Transverse colon (tissue), 4 donors: ENCODE measurements around the gene PGM2L1. TPM values are rescaled to one million over a fixed set of nuclear protein-coding genes. Genes with fewer than 3 reads are reported as not detected.

Source experiments
- DNase-seq: peaks from one replicate; pipeline ENCODE4 v3.0.0-alpha.2; 2019
- H3K27ac ChIP-seq, 4 donors: fragments of 200-600 bp; sonication (generic); 2 replicates each; pipeline ENCODE4 v1.5.1; 2016 to 2018; ENCODE audit warnings: inconsistent platforms in 4 of 4
- H3K27me3 ChIP-seq: fragments of 200-600 bp; sonication (generic); 2 replicates; pipeline ENCODE4 v1.5.1; 2017; ENCODE audit warnings: inconsistent platforms
- H3K36me3 ChIP-seq, 4 donors: fragments of 200-600 bp; sonication (generic); 2 replicates each; pipeline ENCODE4 v1.5.1; 2017 to 2019; ENCODE audit warnings: inconsistent platforms in 4 of 4
- H3K4me1 ChIP-seq, 4 donors: fragments of 200-600 bp; sonication (generic); 2 replicates each; pipeline ENCODE4 v1.5.1; 2017 to 2020; ENCODE audit warnings: inconsistent platforms in 4 of 4
- H3K4me3 ChIP-seq, 4 donors: fragments of 200-600 bp; sonication (generic); 1 replicate in 1 of 4; 2 replicates in 3 of 4; pipeline versions ENCODE4 v1.5.1 to v1.6.1; 2017 to 2019; ENCODE audit warnings: inconsistent platforms in 4 of 4
- H3K9me3 ChIP-seq, 2 donors: fragments of 200-600 bp; sonication (generic); 2 replicates each; pipeline ENCODE4 v1.5.1; 2017 to 2019; ENCODE audit warnings: inconsistent platforms in 2 of 2
- EP300 ChIP-seq: sonication (generic); formaldehyde crosslinking; IDR thresholded peaks from one replicate; pipeline ENCODE4 v1.6.1; 2017; ENCODE audit warnings: antibody characterized with exemption, low read depth
- POLR2A ChIP-seq: fragments of 450-650 bp; IDR thresholded peaks from one replicate; pipeline ENCODE4 v1.6.1; 2016; ENCODE audit warnings: antibody characterized with exemption, mild to moderate bottlenecking, moderate library complexity
- POLR2AphosphoS5 ChIP-seq, 3 donors: sonication (generic); formaldehyde crosslinking; IDR thresholded peaks; one replicate each; pipeline ENCODE4 v1.6.1; 2016; ENCODE audit warnings: antibody characterized with exemption in 3 of 3
- WGBS, 2 donors: methylation state at CpG; one replicate each; pipeline ENCODE4 v1.1.5; 2018; ENCODE audit warnings: low coverage in 1 of 2; 5-methylcytosine and 5-hydroxymethylcytosine counted together
- in situ Hi-C, 4 donors: fragments of 200-750 bp; cut with MboI; loops; one replicate each; pipeline versions ENCODE4 v1.15.0 to v1.15.1; 2017; ENCODE audit warnings: low sequenced_read_pairs in 3 of 4, low pct_ligation_motif_present in 1 of 4, low pct_unique_long_range_greater_than_20kb in 1 of 4
- intact Hi-C: fragments of 100-400 bp; cut with DNase I; formaldehyde crosslinking; loops from one replicate; pipeline ENCODE4 v1.15.1; 2023; ENCODE audit warnings: low total_unique reads
- total RNA-seq, 4 donors: library from RNA; depleted of rRNA; stranded (reverse); fragments of >200 nt; gene quantifications; one replicate each; pipeline ENCODE4 v1.1.0, GENCODE V29; 2016
- TF ChIP-seq, protein P1 (sequence below), 5 experiments: fragments of 200-600 bp in 3 of 5; fragments of 450-650 bp in 2 of 5; sonication (generic) in 3 of 5; IDR thresholded peaks; 1 replicate in 2 of 5; 2 replicates in 3 of 5; pipeline ENCODE4 v1.5.1; 2016 to 2017; ENCODE audit warnings: antibody characterized with exemption in 5 of 5, inconsistent platforms in 3 of 5, mild to moderate bottlenecking in 2 of 5, moderate library complexity in 1 of 5

Gene PGM2L1
- total RNA-seq, 4 donors from 2014 or later, result 2.6 to 10.1 (median 8.3) TPM

DNA sequence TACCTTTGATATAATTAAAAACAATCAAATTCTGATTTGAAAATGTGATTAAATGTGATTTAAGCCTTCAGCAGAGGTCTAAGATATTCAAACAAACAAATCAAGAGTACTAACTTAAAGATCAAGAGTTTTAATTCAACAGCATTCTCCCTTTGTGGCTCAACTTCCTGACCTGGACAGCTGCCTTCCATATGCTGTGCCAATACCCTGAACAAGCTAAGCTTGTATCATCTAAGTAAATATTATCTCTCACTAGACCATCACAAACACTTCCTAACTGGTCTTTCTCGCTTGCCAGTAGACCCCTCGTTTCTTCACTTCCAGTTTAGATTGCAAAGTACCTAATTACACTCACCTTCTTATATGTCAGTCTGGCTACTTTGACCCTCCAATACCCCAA is 50.9 kb downstream of the PGM2L1 start:
- Histone ChIP-seq H3K36me3 (peaks cover 0 to 13% (median 0%) of the 10 kb centered on the region in 4 donors), H3K4me1 (peaks cover 0 to 2% (median 0%) of the 10 kb centered on the region in 4 donors), H3K27me3 (no peaks in the 10 kb centered on the region), H3K27ac (no peak overlapping the region), H3K4me3 (no peak overlapping the region), H3K9me3 (no peaks in the 10 kb centered on the region)
- 72 to 92% methylated on average over 2 of the region's 2 CpGs for WGBS, 2 donors
- TF ChIP-seq, protein P1, sequence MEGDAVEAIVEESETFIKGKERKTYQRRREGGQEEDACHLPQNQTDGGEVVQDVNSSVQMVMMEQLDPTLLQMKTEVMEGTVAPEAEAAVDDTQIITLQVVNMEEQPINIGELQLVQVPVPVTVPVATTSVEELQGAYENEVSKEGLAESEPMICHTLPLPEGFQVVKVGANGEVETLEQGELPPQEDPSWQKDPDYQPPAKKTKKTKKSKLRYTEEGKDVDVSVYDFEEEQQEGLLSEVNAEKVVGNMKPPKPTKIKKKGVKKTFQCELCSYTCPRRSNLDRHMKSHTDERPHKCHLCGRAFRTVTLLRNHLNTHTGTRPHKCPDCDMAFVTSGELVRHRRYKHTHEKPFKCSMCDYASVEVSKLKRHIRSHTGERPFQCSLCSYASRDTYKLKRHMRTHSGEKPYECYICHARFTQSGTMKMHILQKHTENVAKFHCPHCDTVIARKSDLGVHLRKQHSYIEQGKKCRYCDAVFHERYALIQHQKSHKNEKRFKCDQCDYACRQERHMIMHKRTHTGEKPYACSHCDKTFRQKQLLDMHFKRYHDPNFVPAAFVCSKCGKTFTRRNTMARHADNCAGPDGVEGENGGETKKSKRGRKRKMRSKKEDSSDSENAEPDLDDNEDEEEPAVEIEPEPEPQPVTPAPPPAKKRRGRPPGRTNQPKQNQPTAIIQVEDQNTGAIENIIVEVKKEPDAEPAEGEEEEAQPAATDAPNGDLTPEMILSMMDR (IDR thresholded peaks at IDR 0.05), result no peak
- no peak for TF ChIP-seq EP300
- TF ChIP-seq POLR2AphosphoS5 (IDR thresholded peaks at IDR 0.05), result no peak
- TF ChIP-seq POLR2A, result no peak
- DNase-seq, result no peak
- intact Hi-C loops, result no loop called here
- in situ Hi-C loops, result no loop called here

DNA sequence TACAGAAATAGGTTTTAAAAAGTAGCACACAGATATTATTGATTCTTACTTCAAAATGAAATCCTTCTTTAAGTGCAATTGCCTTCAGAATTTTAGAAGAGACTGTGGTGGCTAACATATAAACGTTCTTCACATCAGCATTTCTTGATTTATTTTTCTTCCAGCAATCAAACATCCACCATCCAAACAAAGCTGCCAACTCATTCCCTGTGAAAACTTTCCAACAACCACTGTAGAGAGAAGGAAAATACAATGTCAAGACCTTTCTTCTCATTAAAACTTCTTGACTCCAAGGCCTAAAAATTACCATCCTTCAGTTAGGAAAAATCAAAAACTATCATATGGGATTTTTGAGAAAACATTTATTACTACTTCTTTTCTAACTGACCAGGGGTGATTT is 52.8 kb downstream of the PGM2L1 start:
- TF ChIP-seq EP300, result no peak
- TF ChIP-seq, protein P1 (IDR thresholded peaks at IDR 0.05), result no peak
- intact Hi-C loops, result no loop called here
- H3K27me3 ChIP-seq, result no peaks in the 10 kb centered on the region
- peaks cover 0 to 22% (median 0%) of the 10 kb centered on the region in 4 donors for H3K36me3 ChIP-seq
- DNase-seq, result no peak
- H3K9me3 ChIP-seq, result no peaks in the 10 kb centered on the region
- H3K4me1 ChIP-seq, result peaks cover 0 to 9% (median under 1%) of the 10 kb centered on the region in 4 donors
- H3K27ac ChIP-seq, result no peak overlapping the region
- WGBS, 2 donors, result 33 to 58% methylated on average over 1 of the region's 1 CpG
- in situ Hi-C loops, result no loop called here
- no peak overlapping the region for H3K4me3 ChIP-seq

DNA sequence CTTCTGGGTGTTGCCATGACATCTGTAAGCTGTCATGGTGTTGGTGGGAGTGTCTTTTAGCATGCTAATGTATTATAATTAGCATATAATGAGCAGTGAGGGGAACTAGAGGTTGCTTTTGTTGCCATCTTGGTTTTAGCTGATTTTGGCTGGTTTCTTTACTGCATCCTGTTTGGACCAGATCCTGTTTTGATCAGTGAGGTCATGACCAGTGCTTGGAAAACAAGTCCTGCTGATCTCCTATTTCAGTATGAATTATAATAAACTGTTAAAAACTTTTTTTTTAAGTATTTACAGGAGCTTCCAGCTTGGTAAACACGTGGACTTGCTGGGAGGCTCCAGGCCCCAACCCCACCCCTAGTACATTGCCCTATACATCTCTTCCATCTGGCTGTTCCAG is 56.3 kb downstream of the PGM2L1 start:
- DNase-seq, result no peak
- H3K9me3 ChIP-seq, result no peaks in the 10 kb centered on the region
- 17 to 32% methylated on average over 1 of the region's 1 CpG for WGBS, 2 donors
- H3K27ac ChIP-seq, result no peak overlapping the region
- no peak overlapping the region for H3K4me3 ChIP-seq
- peaks cover 0 to 26% (median 9%) of the 10 kb centered on the region in 4 donors for H3K4me1 ChIP-seq
- TF ChIP-seq POLR2AphosphoS5 (IDR thresholded peaks at IDR 0.05) (no peak), EP300 (no peak), POLR2A (no peak)
- TF ChIP-seq, protein P1 (IDR thresholded peaks at IDR 0.05), result no peak
- H3K36me3 ChIP-seq, result peaks cover 0 to 26% (median 0%) of the 10 kb centered on the region in 4 donors
- intact Hi-C loops (no loop called here), in situ Hi-C loops (no loop called here)
- H3K27me3 ChIP-seq, result no peaks in the 10 kb centered on the region

DNA sequence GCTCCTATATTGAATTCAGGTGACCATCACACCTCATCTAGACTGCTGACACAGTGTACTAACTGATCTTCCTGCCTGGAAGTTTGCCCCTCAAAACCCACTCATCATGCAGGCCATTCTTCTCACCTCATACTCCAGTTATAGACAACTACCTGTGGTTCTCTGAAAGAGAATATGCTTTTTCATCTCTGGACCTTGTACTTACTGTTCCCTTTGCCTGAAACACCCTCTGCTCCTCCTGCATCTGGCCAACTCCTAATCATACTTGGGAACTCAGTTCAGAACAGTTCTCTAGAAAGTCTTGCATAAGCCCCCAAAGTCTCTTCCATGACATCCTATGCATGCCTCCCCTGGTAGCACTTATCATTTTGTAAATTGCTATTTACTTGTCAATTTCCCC is 58.6 kb downstream of the PGM2L1 start:
- intact Hi-C loops (no loop called here), in situ Hi-C loops (no loop called here)
- DNase-seq, result no peak
- Histone ChIP-seq H3K27ac (peak overlapping the region; percentile 46 to 66 (median 60)), H3K4me3 (no peak overlapping the region), H3K36me3 (peaks cover 0 to 34% (median 0%) of the 10 kb centered on the region in 4 donors), H3K27me3 (no peaks in the 10 kb centered on the region), H3K4me1 (peaks cover 0 to 35% (median 14%) of the 10 kb centered on the region in 4 donors), H3K9me3 (no peaks in the 10 kb centered on the region)
- TF ChIP-seq, protein P1 (IDR thresholded peaks at IDR 0.05), result no peak
- TF ChIP-seq POLR2A (no peak), POLR2AphosphoS5 (IDR thresholded peaks at IDR 0.05) (no peak), EP300 (no peak)
